Measurements from ENCODE around the gene EME1. TPM values are rescaled to one million over a fixed set of nuclear protein-coding genes. Genes with fewer than 3 reads are reported as not detected.

EME1 gene
- total and polyA plus RNA-seq, 2 of the 13 experiments (the other 11 are each of a cell fraction or from before 2014, with no cell fraction given), result 20.7 to 24.6 TPM

- TF ChIP-seq MTA3 (CRISPR knock-in tag; IDR thresholded peaks at IDR 0.05) (no peak), ZNF816 (CRISPR knock-in tag; IDR thresholded peaks at IDR 0.05; ENCODE audit: borderline replicate concordance) (0 out of 2 replicates have a peak, but pooled peaks have one; percentile 78), ZNF740 (CRISPR knock-in tag; IDR thresholded peaks at IDR 0.05) (peak; percentile 79), AGO2 (optimal IDR thresholded peaks at IDR 0.05; ENCODE audit: low read depth, low read length) (peak; percentile 92), ZNF672 (CRISPR knock-in tag; IDR thresholded peaks at IDR 0.05) (peak; percentile 97), GATAD2A (CRISPR knock-in tag; IDR thresholded peaks at IDR 0.05) (peak; percentile 94), GPN1 (CRISPR knock-in tag; IDR thresholded peaks at IDR 0.05; ENCODE audit: borderline replicate concordance) (peak; percentile 83; the same call in 1 of the 2 replicates), ATM (IDR thresholded peaks at IDR 0.05; ENCODE audit: borderline replicate concordance) (no peak), ARNT (IDR thresholded peaks at IDR 0.05) (no peak), ZNF296 (CRISPR knock-in tag; conservative IDR thresholded peaks at IDR 0.05) (peak; percentile 89), ZNF790 (CRISPR knock-in tag; IDR thresholded peaks at IDR 0.05; ENCODE audit: borderline replicate concordance) (peak; percentile 95), ZSCAN22 (CRISPR knock-in tag; IDR thresholded peaks at IDR 0.05) (no peak), PTBP1 (IDR thresholded peaks at IDR 0.05; ENCODE audit: low read depth, low read length, poor library complexity, severe bottlenecking) (peak; percentile 87), ZNF142 (CRISPR knock-in tag; IDR thresholded peaks at IDR 0.05) (no peak; the same call in none of the 2 replicates), ZSCAN21 (CRISPR knock-in tag; IDR thresholded peaks at IDR 0.05; ENCODE audit: borderline replicate concordance) (peak; percentile 98), MAFK (conservative IDR thresholded peaks at IDR 0.05 in 1 of 2, IDR thresholded peaks at IDR 0.05 in 1 of 2; ENCODE audit: low read length in 2 of 2) (no peak), ATF4 (CRISPR knock-in tag; IDR thresholded peaks at IDR 0.05) (peak in 1 of 2 experiments; percentile 89; a peak in 2 of 4 replicates)
- TF ChIP-seq, protein P1, sequence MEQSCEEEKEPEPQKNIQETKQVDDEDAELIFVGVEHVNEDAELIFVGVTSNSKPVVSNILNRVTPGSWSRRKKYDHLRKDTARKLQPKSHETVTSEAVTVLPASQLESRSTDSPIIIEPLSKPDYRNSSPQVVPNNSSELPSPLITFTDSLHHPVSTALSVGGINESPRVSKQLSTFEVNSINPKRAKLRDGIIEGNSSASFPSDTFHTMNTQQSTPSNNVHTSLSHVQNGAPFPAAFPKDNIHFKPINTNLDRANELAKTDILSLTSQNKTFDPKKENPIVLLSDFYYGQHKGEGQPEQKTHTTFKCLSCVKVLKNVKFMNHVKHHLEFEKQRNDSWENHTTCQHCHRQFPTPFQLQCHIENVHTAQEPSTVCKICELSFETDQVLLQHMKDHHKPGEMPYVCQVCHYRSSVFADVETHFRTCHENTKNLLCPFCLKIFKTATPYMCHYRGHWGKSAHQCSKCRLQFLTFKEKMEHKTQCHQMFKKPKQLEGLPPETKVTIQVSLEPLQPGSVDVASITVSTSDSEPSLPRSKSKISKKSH (CRISPR knock-in tag; IDR thresholded peaks at IDR 0.05; ENCODE audit: borderline replicate concordance), result peak; percentile 99
- TF ChIP-seq, protein P2, sequence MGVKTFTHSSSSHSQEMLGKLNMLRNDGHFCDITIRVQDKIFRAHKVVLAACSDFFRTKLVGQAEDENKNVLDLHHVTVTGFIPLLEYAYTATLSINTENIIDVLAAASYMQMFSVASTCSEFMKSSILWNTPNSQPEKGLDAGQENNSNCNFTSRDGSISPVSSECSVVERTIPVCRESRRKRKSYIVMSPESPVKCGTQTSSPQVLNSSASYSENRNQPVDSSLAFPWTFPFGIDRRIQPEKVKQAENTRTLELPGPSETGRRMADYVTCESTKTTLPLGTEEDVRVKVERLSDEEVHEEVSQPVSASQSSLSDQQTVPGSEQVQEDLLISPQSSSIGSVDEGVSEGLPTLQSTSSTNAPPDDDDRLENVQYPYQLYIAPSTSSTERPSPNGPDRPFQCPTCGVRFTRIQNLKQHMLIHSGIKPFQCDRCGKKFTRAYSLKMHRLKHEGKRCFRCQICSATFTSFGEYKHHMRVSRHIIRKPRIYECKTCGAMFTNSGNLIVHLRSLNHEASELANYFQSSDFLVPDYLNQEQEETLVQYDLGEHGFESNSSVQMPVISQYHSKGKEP (CRISPR knock-in tag; IDR thresholded peaks at IDR 0.05), result peak; percentile 98
Measured at GRCh38 chr17:50397111-50397918, 24.3 kb downstream of the EME1 start, which contains the start of gene LRRC59 (continued).
